Esophagus muscularis mucosa (tissue), 4 donors: Measurements from ENCODE around the gene LGALSL. TPM values are rescaled to one million over a fixed set of nuclear protein-coding genes. Genes with fewer than 3 reads are reported as not detected.
A peak's percentile ranks its signal among the peaks of the same experiment; 100 is the strongest.

ENCODE experiments used
- DNase-seq: peaks from one replicate; pipeline ENCODE4 v3.0.0-alpha.2; 2017; ENCODE audit errors: extremely low spot score
- H3K27ac ChIP-seq, 4 donors: fragments of 200-600 bp; sonication (generic); replicated peaks in 1 of 4; 1 replicate in 3 of 4; 2 replicates in 1 of 4; pipeline ENCODE4 v1.5.1; 2016 to 2019; ENCODE audit warnings: mild to moderate bottlenecking in 1 of 4
- H3K27me3 ChIP-seq, 4 donors: fragments of 200-600 bp; sonication (generic); one replicate each; pipeline versions ENCODE4 v1.5.1 to v1.6.0; 2016 to 2019
- H3K36me3 ChIP-seq, 4 donors: fragments of 200-600 bp; sonication (generic); one replicate each; pipeline ENCODE4 v1.5.1; 2016 to 2019
- H3K4me1 ChIP-seq, 4 donors: fragments of 200-600 bp; sonication (generic); one replicate each; pipeline ENCODE4 v1.5.1; 2016 to 2019
- H3K4me3 ChIP-seq, 4 donors: fragments of 200-600 bp; sonication (generic); 1 replicate in 2 of 4; 2 replicates in 2 of 4; pipeline ENCODE4 v1.5.1; 2016 to 2019; ENCODE audit warnings: mild to moderate bottlenecking in 4 of 4, moderate library complexity in 1 of 4
- H3K9me3 ChIP-seq, 4 donors: fragments of 200-600 bp; sonication (generic); 1 replicate in 3 of 4; 2 replicates in 1 of 4; pipeline ENCODE4 v1.5.1; 2016 to 2019
- CTCF ChIP-seq, 3 experiments: fragments of 200-600 bp in 2 of 3; fragments of 450-650 bp in 1 of 3; sonication (generic) in 2 of 3; IDR thresholded peaks; one replicate each; pipeline ENCODE4 v1.5.1; 2017 to 2019; ENCODE audit warnings: antibody characterized with exemption in 3 of 3, mild to moderate bottlenecking in 2 of 3, moderate library complexity in 1 of 3
- EP300 ChIP-seq: sonication (generic); formaldehyde crosslinking; IDR thresholded peaks from one replicate; pipeline ENCODE4 v1.6.1; 2017; ENCODE audit warnings: antibody characterized with exemption
- POLR2A ChIP-seq: fragments of 450-650 bp; IDR thresholded peaks from one replicate; pipeline ENCODE4 v1.6.1; 2017; ENCODE audit warnings: antibody characterized with exemption, moderate library complexity, mild to moderate bottlenecking, low read depth
- POLR2AphosphoS5 ChIP-seq, 2 donors: sonication (generic); formaldehyde crosslinking; IDR thresholded peaks; one replicate each; pipeline ENCODE4 v1.6.1; 2017; ENCODE audit warnings: antibody characterized with exemption in 2 of 2
- WGBS: methylation state at CpG from one replicate; pipeline ENCODE4 v1.1.5; 2018; 5-methylcytosine and 5-hydroxymethylcytosine counted together
- intact Hi-C: fragments of 100-400 bp; cut with DNase I; formaldehyde crosslinking; loops from one replicate; pipeline ENCODE4 v1.15.1; 2023
- total RNA-seq, 4 donors: library from RNA; depleted of rRNA; stranded (reverse); fragments of >200 nt; gene quantifications; one replicate each; pipeline versions ENCODE4 v1.1.0 to v1.2.1, GENCODE V29; 2016

LGALSL gene
- total RNA-seq, 4 donors from 2014 or later: 12.3 to 20.2 (median 17.5) TPM

- intact Hi-C loops: loop anchor here (1.0 to 5.0 kb wide), 2 partner anchors 156 to 435 kb away; no protein-coding TSS in a partner anchor
- 62% methylated on average over 10 of the region's 10 CpGs for WGBS
- no peak overlapping the region for H3K4me3 ChIP-seq
- H3K4me1 ChIP-seq: peaks cover 8 to 30% (median 24%) of the 10 kb centered on the region in 4 donors
- no peaks in the 10 kb centered on the region for H3K36me3 ChIP-seq
- no peak for TF ChIP-seq POLR2AphosphoS5 (IDR thresholded peaks at IDR 0.05)
- no peak for TF ChIP-seq CTCF (IDR thresholded peaks at IDR 0.05)
- TF ChIP-seq EP300: no peak
- TF ChIP-seq POLR2A: no peak
- H3K27ac ChIP-seq: no peak overlapping the region
- DNase-seq: no peak
- no peaks in the 10 kb centered on the region for H3K27me3 ChIP-seq
- no peaks in the 10 kb centered on the region for H3K9me3 ChIP-seq
Measured at GRCh38 chr2:64487256-64488049, 33.5 kb downstream of the LGALSL start.

- no peak for DNase-seq
- 57% methylated on average over 17 of the region's 20 CpGs for WGBS
- Histone ChIP-seq H3K36me3 (no peaks in the 10 kb centered on the region), H3K9me3 (no peaks in the 10 kb centered on the region), H3K4me3 (no peak overlapping the region), H3K27ac (no peak overlapping the region), H3K4me1 (peaks cover 8 to 30% (median 24%) of the 10 kb centered on the region in 4 donors), H3K27me3 (no peaks in the 10 kb centered on the region)
- intact Hi-C loops: loop anchor here (1.0 to 5.0 kb wide), 2 partner anchors 157 to 436 kb away; no protein-coding TSS in a partner anchor
- TF ChIP-seq POLR2AphosphoS5 (IDR thresholded peaks at IDR 0.05): no peak
- no peak for TF ChIP-seq POLR2A
- TF ChIP-seq CTCF (IDR thresholded peaks at IDR 0.05): peak; percentile 93 to 97 (median 94)
Measured at GRCh38 chr2:64488050-64488974, 34.4 kb downstream of the LGALSL start.

- no peak for DNase-seq
- H3K4me1 ChIP-seq: peaks cover 8 to 30% (median 24%) of the 10 kb centered on the region in 4 donors
- H3K27me3 ChIP-seq: no peaks in the 10 kb centered on the region
- intact Hi-C loops: loop anchor here (5.0 kb wide), 1 partner anchor 437 kb away; no protein-coding TSS in a partner anchor
- no peak overlapping the region for H3K4me3 ChIP-seq
- H3K36me3 ChIP-seq: no peaks in the 10 kb centered on the region
- no peaks in the 10 kb centered on the region for H3K9me3 ChIP-seq
- H3K27ac ChIP-seq: no peak overlapping the region
- WGBS: 81% methylated on average over 5 of the region's 5 CpGs
- TF ChIP-seq POLR2A (no peak), EP300 (no peak), POLR2AphosphoS5 (IDR thresholded peaks at IDR 0.05) (no peak), CTCF (IDR thresholded peaks at IDR 0.05) (no peak)
Measured at GRCh38 chr2:64489081-64489751, 35.3 kb downstream of the LGALSL start.

- intact Hi-C loops: no loop called here
- 69% methylated on average over 4 of the region's 4 CpGs for WGBS
- Histone ChIP-seq H3K27me3 (no peaks in the 10 kb centered on the region), H3K4me1 (peaks cover 5 to 16% (median 11%) of the 10 kb centered on the region in 4 donors), H3K4me3 (no peak overlapping the region), H3K36me3 (no peaks in the 10 kb centered on the region), H3K9me3 (no peaks in the 10 kb centered on the region), H3K27ac (no peak overlapping the region)
- DNase-seq: no peak
- TF ChIP-seq EP300 (no peak), POLR2A (no peak), POLR2AphosphoS5 (IDR thresholded peaks at IDR 0.05) (no peak), CTCF (IDR thresholded peaks at IDR 0.05) (no peak)
Measured at GRCh38 chr2:64491426-64491825, 37.5 kb downstream of the LGALSL start.
